GM13977 (cell line): ENCODE measurements around the gene IL31.

Source experiments
- DNase-seq: peaks from one replicate; pipeline ENCODE4 v3.0.0; 2012; ENCODE audit warnings: low spot score
- CTCF ChIP-seq: IDR thresholded peaks from 2 replicates; pipeline ENCODE4 v1.5.1; 2012; ENCODE audit warnings: mild to moderate bottlenecking, control low read depth; ENCODE audit not compliant: insufficient read depth; ENCODE audit errors: extremely low read depth, missing control alignments
- in situ Hi-C: fragments of 300-500 bp; cut with MboI; formaldehyde crosslinking; loops from one replicate; pipeline ENCODE4 v1.12.0; 2022; ENCODE audit warnings: low sequenced_read_pairs, low pct_unique_long_range_greater_than_20kb, mixed read lengths, inconsistent platforms; ENCODE audit not compliant: unreplicated experiment

IL31 gene

GRCh38 chr12:122174155-122174845 lies at the start of gene IL31:
TSS of gene IL31 (minus strand) at chr12:122174221. CDS start at chr12:122174172, 49 bp downstream.
- in situ Hi-C loops, result no loop called here

GRCh38 chr12:122216445-122216844 lies 42.4 kb upstream of the IL31 start:
- no peak for DNase-seq

More at GRCh38 chr12:122174155-122174845, at the start of gene IL31:
- DNase-seq, result no peak
- TF ChIP-seq CTCF, result no peak

GRCh38 chr12:122215771-122216170 lies 41.8 kb upstream of the IL31 start:
- no peak for DNase-seq
- TF ChIP-seq CTCF, result no peak
- in situ Hi-C loops, result no loop called here

More at GRCh38 chr12:122216445-122216844, 42.4 kb upstream of the IL31 start:
- TF ChIP-seq CTCF, result no peak
- in situ Hi-C loops, result no loop called here

- no peak for DNase-seq
- no peak for TF ChIP-seq CTCF
- in situ Hi-C loops, result no loop called here
Measured at GRCh38 chr12:122208073-122208820, 34.2 kb upstream of the IL31 start.

GRCh38 chr12:122207391-122207790 lies 33.4 kb upstream of the IL31 start:
- in situ Hi-C loops, result no loop called here
- TF ChIP-seq CTCF, result no peak
- DNase-seq, result no peak

GRCh38 chr12:122206976-122207375 lies 33.0 kb upstream of the IL31 start:
- TF ChIP-seq CTCF, result no peak
- no peak for DNase-seq
- in situ Hi-C loops, result no loop called here
